Fibroblast of villous mesenchyme (primary cell): ENCODE data around the gene FSTL1. TPM values are rescaled to one million over a fixed set of nuclear protein-coding genes. Genes with fewer than 3 reads are reported as not detected.
A peak's percentile ranks its signal among the peaks of the same experiment; 100 is the strongest.

Experiments
- DNase-seq: peaks from one replicate; pipeline ENCODE4 v3.0.0-alpha.2; 2010; ENCODE audit warnings: low read depth
- H3K4me3 ChIP-seq: 2 replicates; pipeline ENCODE4 v1.5.1; 2011; ENCODE audit warnings: low read depth, mild to moderate bottlenecking, low read length
- CTCF ChIP-seq: IDR thresholded peaks from 2 replicates; pipeline ENCODE4 v1.5.1; 2012; ENCODE audit warnings: low read depth, mild to moderate bottlenecking, low read length; ENCODE audit not compliant: insufficient read depth
- total RNA-seq: library from RNA; depleted of rRNA; stranded (reverse); fragments of >200 nt; gene quantifications from 2 replicates; pipeline ENCODE4 v1.2.3, GENCODE V29; 2012

Gene FSTL1
- total RNA-seq, 1 donor = 1,795 TPM

DNA sequence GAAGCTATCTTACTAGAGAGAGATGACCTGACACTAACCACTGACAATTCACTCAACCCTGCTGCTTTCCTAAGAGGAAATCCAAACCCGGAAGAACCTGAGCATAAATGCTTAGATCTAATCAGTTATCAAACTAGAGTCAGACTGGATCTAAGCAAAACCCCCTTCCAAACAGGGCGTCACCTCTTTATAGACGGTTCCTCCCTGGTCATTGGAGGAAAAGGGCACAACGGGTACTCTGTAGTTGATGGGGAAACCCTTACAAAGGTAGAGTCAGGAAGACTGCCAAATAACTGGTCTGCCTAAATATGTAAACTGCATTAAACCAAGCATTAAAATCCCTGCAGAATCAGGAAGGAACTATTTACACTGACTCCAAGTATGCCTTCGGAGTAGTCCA lies 41.3 kb upstream of the FSTL1 start:
- DNase-seq = no peak
- TF ChIP-seq CTCF = no peak
- no peak overlapping the region for H3K4me3 ChIP-seq

DNA sequence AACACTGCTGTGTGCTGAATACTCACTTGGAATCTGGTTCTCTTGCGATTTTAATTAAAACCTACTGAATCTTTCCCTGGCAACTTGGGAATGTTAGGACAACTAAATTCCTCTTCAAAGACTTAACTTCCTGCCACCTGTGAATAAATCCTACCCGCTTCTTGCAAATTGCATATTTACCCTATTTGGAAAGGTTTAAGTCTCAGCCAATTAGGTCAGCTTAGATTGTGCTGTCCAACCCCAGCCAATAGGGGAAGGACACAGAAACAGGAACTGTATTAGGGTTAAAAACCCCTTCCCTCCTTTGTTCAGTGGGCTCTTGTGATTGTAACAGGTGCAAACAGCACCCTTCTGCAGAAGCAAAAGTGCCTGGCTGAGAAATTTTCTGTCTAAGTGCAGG lies 38.6 kb upstream of the FSTL1 start:
- H3K4me3 ChIP-seq = no peak overlapping the region
- no peak for TF ChIP-seq CTCF
- DNase-seq = no peak

- no peak for DNase-seq
- H3K4me3 ChIP-seq = no peak overlapping the region
- TF ChIP-seq CTCF = no peak
Measured at GRCh38 chr3:120488296-120488695, 37.5 kb upstream of the FSTL1 start.

DNA sequence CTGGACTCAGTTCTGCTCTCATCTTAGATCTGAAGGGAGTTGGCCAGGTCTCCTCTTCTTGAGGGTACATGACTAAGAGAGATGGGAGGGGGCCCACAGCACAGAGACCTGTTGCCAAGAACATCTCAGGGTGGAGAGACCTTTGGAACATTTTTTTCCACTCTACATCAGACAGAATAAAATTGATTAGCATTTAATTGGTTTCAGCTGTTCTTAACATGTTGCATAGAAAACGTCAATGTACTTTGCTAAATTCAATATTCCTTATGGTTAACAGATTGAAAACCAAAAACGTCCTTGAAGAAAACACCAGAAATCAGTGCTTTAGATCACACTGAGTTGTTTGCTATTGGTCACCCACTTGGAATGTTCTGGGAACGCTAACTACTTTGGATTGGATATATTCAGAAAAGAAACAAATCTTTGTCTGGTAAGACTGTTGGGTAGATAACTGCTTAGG lies 36.4 kb upstream of the FSTL1 start:
- DNase-seq = peak; percentile 62
- H3K4me3 ChIP-seq = no peak overlapping the region
- no peak for TF ChIP-seq CTCF

- TF ChIP-seq CTCF = no peak
- H3K4me3 ChIP-seq = no peak overlapping the region
- DNase-seq = no peak
Measured at GRCh38 chr3:120481081-120481480, 30.3 kb upstream of the FSTL1 start.

- H3K4me3 ChIP-seq = no peak overlapping the region
- no peak for TF ChIP-seq CTCF
- DNase-seq = no peak
Measured at GRCh38 chr3:120477781-120478180, 27.0 kb upstream of the FSTL1 start.

DNA sequence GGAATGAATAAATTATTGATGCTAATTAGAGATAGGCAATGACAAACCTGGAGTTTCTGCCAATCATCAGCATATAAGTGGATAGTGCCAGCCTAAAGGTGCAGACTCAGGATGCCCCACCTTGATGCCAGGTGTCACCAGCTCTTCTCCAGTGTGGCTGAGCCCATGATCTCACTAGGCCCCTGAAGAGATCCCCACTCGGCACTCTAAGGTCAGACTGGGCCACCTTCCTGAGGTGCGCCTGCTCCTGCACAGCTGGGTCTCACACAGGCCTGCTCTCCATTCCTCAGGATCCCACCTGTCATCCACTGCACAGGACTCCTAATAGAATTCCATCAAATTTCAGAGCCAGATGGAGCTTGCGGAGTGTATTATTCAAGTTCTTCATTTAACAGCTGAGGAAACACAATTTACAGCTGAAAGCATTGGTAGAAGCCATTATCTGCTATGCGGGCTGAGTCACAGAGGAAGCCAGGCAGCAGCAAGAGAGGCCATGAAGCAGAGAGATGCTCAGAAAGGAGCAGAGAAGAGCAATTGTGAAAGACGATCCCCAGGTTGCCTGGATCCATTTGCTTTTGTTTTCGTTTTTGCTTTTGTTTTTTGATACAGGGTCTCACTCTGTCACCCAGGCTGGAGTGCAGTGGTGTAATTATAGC lies 25.1 kb upstream of the FSTL1 start:
- no peak for TF ChIP-seq CTCF
- H3K4me3 ChIP-seq = no peak overlapping the region
- no peak for DNase-seq
